ENCODE measurements around the gene JUN. TPM values are rescaled to one million over a fixed set of nuclear protein-coding genes. Genes with fewer than 3 reads are reported as not detected.

Gene JUN
- total and polyA plus RNA-seq, 2 experiments from 2014 or later: 189 to 351 TPM

DNA sequence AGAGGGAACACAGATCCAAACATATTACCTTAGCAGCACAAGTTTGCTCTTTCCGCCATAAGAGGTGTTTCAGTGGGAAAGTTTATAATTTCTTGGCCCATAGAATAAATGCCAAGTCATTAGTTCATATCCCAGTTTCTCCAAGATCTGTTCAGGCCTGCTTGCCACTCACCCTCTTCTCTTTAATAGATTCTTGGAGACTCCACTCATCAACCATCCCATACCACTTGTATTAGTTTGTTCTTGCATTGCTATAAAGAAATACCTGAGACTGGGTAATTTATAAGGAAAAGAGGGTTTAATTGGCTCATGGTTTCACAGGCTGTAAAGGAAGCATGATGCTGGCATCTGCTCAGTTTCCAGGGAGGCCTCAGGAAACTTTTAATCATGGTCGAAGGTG is 49.2 kb downstream of the JUN start:
- no peak for TF ChIP-seq EZH2phosphoT487 (IDR thresholded peaks at IDR 0.05; ENCODE audit: low read depth, severe bottlenecking, unreplicated experiment)
- TF ChIP-seq, protein P1, sequence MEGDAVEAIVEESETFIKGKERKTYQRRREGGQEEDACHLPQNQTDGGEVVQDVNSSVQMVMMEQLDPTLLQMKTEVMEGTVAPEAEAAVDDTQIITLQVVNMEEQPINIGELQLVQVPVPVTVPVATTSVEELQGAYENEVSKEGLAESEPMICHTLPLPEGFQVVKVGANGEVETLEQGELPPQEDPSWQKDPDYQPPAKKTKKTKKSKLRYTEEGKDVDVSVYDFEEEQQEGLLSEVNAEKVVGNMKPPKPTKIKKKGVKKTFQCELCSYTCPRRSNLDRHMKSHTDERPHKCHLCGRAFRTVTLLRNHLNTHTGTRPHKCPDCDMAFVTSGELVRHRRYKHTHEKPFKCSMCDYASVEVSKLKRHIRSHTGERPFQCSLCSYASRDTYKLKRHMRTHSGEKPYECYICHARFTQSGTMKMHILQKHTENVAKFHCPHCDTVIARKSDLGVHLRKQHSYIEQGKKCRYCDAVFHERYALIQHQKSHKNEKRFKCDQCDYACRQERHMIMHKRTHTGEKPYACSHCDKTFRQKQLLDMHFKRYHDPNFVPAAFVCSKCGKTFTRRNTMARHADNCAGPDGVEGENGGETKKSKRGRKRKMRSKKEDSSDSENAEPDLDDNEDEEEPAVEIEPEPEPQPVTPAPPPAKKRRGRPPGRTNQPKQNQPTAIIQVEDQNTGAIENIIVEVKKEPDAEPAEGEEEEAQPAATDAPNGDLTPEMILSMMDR (IDR thresholded peaks at IDR 0.05; ENCODE audit: poor library complexity): no peak
- Histone ChIP-seq H3K4me3 (no peak overlapping the region), H3K9me2 (replicated peaks; ENCODE audit: insufficient read depth) (no peaks in the 10 kb centered on the region), H2AFZ (no peak overlapping the region), H3K27ac (no peak overlapping the region), H3K4me2 (no peak overlapping the region), H4K20me1 (ENCODE audit: insufficient read depth, poor library complexity, severe bottlenecking) (no peaks in the 10 kb centered on the region), H3K79me2 (no peaks in the 10 kb centered on the region), H3K36me3 (replicated peaks; ENCODE audit: insufficient read depth, low read depth) (no peaks in the 10 kb centered on the region), H3K9me3 (ENCODE audit: low read depth) (no peaks in the 10 kb centered on the region), H3K27me3 (no peaks in the 10 kb centered on the region), H3K4me1 (ENCODE audit: insufficient read depth) (no peaks in the 10 kb centered on the region)
- DNase-seq (ENCODE audit: low spot score): no peak
- 100% methylated on average over 2 of the region's 2 CpGs for WGBS (ENCODE audit: low lambda C conversion rate, missing lambda C conversion rate)

DNA sequence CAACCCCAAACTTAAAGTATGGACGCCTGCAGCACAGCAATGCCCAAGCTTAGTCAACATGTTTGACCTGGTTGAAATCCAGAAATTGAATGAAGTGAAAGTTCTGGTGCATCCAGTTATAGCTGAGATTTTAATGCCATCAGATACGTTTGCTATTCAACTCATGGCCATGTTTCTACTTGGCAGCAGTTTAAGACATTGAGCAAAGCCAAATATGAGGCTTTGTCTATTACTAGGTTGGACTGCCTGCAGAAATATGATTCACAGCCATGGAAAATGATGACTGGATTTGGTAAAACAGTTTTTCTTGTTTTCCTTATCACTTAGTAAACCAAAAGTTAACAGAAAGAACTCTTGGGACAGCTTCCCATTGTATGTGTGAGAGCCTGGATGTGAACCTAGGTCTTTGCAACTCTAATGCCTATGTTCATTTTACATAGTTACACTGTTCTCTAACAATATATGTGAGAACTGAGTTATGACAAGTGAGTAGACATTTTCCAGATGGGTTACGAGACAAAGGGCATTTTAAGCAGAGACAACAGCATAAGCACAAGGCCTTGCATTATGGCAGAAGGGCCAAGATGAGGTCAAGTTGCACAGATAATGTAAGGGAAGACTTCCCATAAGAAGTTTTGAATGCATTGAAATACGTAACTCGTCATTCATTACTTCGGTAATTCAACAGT is 51.6 kb downstream of the JUN start:
- Histone ChIP-seq H3K4me2 (no peak overlapping the region), H3K27me3 (no peaks in the 10 kb centered on the region), H3K4me1 (ENCODE audit: insufficient read depth) (no peaks in the 10 kb centered on the region), H3K36me3 (replicated peaks; ENCODE audit: insufficient read depth, low read depth) (no peaks in the 10 kb centered on the region), H4K20me1 (ENCODE audit: insufficient read depth, poor library complexity, severe bottlenecking) (no peaks in the 10 kb centered on the region), H3K27ac (no peak overlapping the region), H3K9me3 (ENCODE audit: low read depth) (no peaks in the 10 kb centered on the region), H3K79me2 (no peaks in the 10 kb centered on the region), H3K9me2 (replicated peaks; ENCODE audit: insufficient read depth) (no peaks in the 10 kb centered on the region), H3K4me3 (no peak overlapping the region), H2AFZ (no peak overlapping the region)
- TF ChIP-seq EZH2phosphoT487 (IDR thresholded peaks at IDR 0.05; ENCODE audit: low read depth, severe bottlenecking, unreplicated experiment) (no peak), EZH2 (IDR thresholded peaks at IDR 0.05; ENCODE audit: borderline replicate concordance) (no peak)
- TF ChIP-seq, protein P1 (IDR thresholded peaks at IDR 0.05; ENCODE audit: poor library complexity): no peak
- DNase-seq (ENCODE audit: low spot score): no peak
- WGBS (ENCODE audit: low lambda C conversion rate, missing lambda C conversion rate): 84% methylated on average over 6 of the region's 6 CpGs

Other genes with a start within 250 kb of the JUN start
- gene OMA1, start 237.3 kb downstream of the JUN start, total RNA-seq: 26.8 and 36.0 TPM in 2 replicates
- gene OMA1, start 237.3 kb downstream of the JUN start, polyA plus RNA-seq: 13.7 and 19.7 TPM in 2 replicates
- gene TACSTD2, start 206.8 kb downstream of the JUN start, total RNA-seq: 6.7 and 8.0 TPM in 2 replicates
- gene TACSTD2, start 206.8 kb downstream of the JUN start, polyA plus RNA-seq: 17.3 and 21.7 TPM in 2 replicates
- gene MYSM1, start 84.0 kb downstream of the JUN start, total RNA-seq: 27.4 and 28.9 TPM in 2 replicates
- gene MYSM1, start 84.0 kb downstream of the JUN start, polyA plus RNA-seq: 10.7 and 13.3 TPM in 2 replicates